Measurements from ENCODE around the gene CSNK1G1. TPM values are rescaled to one million over a fixed set of nuclear protein-coding genes. Genes with fewer than 3 reads are reported as not detected.
"Not testable (repeated sequence)": the region's sequence is repeated elsewhere in the genome, so short reads cannot be mapped to it uniquely, and the experiment has no call there.

The CSNK1G1 gene
- total RNA-seq, 1 experiment from 2014 or later = 19.6 TPM

DNA sequence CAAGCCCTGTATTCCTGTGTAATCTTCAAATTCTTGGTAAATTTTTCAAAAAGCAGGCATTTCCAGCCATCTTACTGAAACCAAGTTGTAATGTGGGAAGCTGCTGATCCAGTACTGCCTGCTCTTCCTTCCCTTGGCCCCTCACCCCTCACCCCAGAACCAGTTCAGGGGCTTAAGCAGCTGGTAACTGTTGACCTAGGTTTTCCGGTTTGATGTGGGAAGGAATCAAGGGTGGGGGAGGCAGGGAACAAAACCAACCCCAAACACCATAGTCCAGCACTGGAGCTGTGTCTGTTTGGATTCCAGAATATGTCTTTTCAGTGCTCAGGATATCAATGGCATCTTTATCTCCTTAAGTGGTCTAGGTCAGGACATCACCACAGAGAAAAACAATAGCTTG lies 233.5 kb downstream of the CSNK1G1 start:
- H2AFZ ChIP-seq = no peak overlapping the region
- no peak overlapping the region for H3K4me2 ChIP-seq
- H3K4me1 ChIP-seq (replicated peaks; ENCODE audit: insufficient read depth) = no peaks in the 10 kb centered on the region
- H3K36me3 ChIP-seq (ENCODE audit: low read depth) = no peaks in the 10 kb centered on the region; the same call in 1 of the 2 replicates
- no peaks in the 10 kb centered on the region for H3K79me2 ChIP-seq (ENCODE audit: low read depth)
- ChIA-PET CTCF (no interaction called here), POLR2A (ENCODE audit: unreplicated experiment) (no interaction called here)
- DNase-seq = no peak
- no peaks in the 10 kb centered on the region for H3K27me3 ChIP-seq (ENCODE audit: insufficient read depth, low read depth)
- no peaks in the 10 kb centered on the region for H3K9me2 ChIP-seq (ENCODE audit: insufficient read depth)
- BruUV-seq (replicated peaks) = no TSS peak
- intact Hi-C loops (cut with micrococcal nuclease; ENCODE audit: unreplicated experiment) = no loop called here
- no peaks in the 10 kb centered on the region for H4K20me1 ChIP-seq (ENCODE audit: insufficient read depth)
- no peak for TF ChIP-seq EZH2 (IDR thresholded peaks at IDR 0.05; ENCODE audit: low read depth)
- TF ChIP-seq, protein P1, sequence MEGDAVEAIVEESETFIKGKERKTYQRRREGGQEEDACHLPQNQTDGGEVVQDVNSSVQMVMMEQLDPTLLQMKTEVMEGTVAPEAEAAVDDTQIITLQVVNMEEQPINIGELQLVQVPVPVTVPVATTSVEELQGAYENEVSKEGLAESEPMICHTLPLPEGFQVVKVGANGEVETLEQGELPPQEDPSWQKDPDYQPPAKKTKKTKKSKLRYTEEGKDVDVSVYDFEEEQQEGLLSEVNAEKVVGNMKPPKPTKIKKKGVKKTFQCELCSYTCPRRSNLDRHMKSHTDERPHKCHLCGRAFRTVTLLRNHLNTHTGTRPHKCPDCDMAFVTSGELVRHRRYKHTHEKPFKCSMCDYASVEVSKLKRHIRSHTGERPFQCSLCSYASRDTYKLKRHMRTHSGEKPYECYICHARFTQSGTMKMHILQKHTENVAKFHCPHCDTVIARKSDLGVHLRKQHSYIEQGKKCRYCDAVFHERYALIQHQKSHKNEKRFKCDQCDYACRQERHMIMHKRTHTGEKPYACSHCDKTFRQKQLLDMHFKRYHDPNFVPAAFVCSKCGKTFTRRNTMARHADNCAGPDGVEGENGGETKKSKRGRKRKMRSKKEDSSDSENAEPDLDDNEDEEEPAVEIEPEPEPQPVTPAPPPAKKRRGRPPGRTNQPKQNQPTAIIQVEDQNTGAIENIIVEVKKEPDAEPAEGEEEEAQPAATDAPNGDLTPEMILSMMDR (conservative IDR thresholded peaks at IDR 0.05) = no peak
- H3K9me3 ChIP-seq (ENCODE audit: insufficient read depth, low read depth) = no peaks in the 10 kb centered on the region
- H3K4me3 ChIP-seq = no peak overlapping the region
- H3K27ac ChIP-seq = no peak overlapping the region
- no peaks in the 10 kb centered on the region for H3F3A ChIP-seq (ENCODE audit: insufficient read depth, low read depth)

DNA sequence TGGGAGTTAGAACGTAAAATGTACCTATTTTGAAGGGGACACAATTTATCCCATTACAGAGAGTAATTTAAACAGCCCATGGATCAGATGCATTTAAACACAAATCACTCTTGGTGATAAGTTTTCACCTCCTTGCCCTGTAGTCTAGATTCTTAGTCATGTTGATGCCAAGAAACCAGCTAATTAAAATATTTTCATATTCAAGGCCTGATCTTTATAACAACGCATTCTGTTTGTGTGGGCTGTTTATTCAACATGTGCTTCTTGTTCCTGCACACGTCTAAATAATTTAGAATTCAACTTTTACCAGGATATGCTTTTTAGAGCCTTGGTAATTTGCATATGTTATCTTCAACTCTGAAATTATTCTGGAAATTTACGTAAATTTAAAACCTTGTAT lies 234.4 kb downstream of the CSNK1G1 start:
- ChIA-PET CTCF (interaction anchor here (0.6 kb wide), 1 partner anchor 14 kb away, joined by 3 read pairs; no protein-coding TSS in a partner anchor), POLR2A (ENCODE audit: unreplicated experiment) (no interaction called here)
- Histone ChIP-seq H3F3A (ENCODE audit: insufficient read depth, low read depth) (no peaks in the 10 kb centered on the region), H3K79me2 (ENCODE audit: low read depth) (no peaks in the 10 kb centered on the region), H3K36me3 (ENCODE audit: low read depth) (no peaks in the 10 kb centered on the region; the same call in 1 of the 2 replicates), H3K4me1 (replicated peaks; ENCODE audit: insufficient read depth) (no peaks in the 10 kb centered on the region), H2AFZ (no peak overlapping the region), H3K9me3 (ENCODE audit: insufficient read depth, low read depth) (no peaks in the 10 kb centered on the region), H3K27ac (no peak overlapping the region), H3K27me3 (ENCODE audit: insufficient read depth, low read depth) (no peaks in the 10 kb centered on the region), H3K9me2 (ENCODE audit: insufficient read depth) (no peaks in the 10 kb centered on the region), H3K4me3 (no peak overlapping the region), H4K20me1 (ENCODE audit: insufficient read depth) (no peaks in the 10 kb centered on the region), H3K4me2 (no peak overlapping the region)
- TF ChIP-seq EZH2 (IDR thresholded peaks at IDR 0.05; ENCODE audit: low read depth) = no peak
- TF ChIP-seq, protein P1 (conservative IDR thresholded peaks at IDR 0.05) = no peak
- intact Hi-C loops (cut with micrococcal nuclease; ENCODE audit: unreplicated experiment) = no loop called here
- no peak for DNase-seq
- no TSS peak for BruUV-seq (replicated peaks)

DNA sequence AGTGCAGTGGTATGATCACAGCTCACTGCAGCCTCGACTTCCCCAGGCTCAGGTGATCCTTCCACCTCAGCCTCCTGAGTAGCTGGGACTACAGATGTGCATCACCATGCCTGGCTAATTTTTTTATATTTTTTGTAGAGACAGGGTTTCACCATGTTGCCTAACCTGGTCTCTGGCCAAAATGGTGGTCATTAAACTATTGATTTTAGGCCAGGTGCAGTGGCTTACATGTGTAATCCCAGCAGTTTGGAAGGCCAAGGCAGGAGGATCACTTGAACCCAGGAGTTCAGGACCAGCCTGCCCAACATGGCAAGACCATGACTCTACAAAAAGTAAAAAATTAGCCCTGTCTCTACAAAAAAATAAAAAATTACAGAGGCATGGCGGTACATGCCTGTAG lies 235.7 kb downstream of the CSNK1G1 start:
- H3K9me3 ChIP-seq (ENCODE audit: insufficient read depth, low read depth); intact Hi-C loops (cut with micrococcal nuclease; ENCODE audit: unreplicated experiment); H4K20me1 ChIP-seq (ENCODE audit: insufficient read depth); H2AFZ ChIP-seq; H3K79me2 ChIP-seq (ENCODE audit: low read depth); H3K27me3 ChIP-seq (ENCODE audit: insufficient read depth, low read depth); DNase-seq; H3F3A ChIP-seq (ENCODE audit: insufficient read depth, low read depth); H3K27ac ChIP-seq; CTCF ChIA-PET; H3K4me2 ChIP-seq; H3K9me2 ChIP-seq (ENCODE audit: insufficient read depth); BruUV-seq (replicated peaks); H3K36me3 ChIP-seq (ENCODE audit: low read depth); H3K4me1 ChIP-seq (replicated peaks; ENCODE audit: insufficient read depth); POLR2A ChIA-PET (ENCODE audit: unreplicated experiment); H3K4me3 ChIP-seq: not testable (repeated sequence)

DNA sequence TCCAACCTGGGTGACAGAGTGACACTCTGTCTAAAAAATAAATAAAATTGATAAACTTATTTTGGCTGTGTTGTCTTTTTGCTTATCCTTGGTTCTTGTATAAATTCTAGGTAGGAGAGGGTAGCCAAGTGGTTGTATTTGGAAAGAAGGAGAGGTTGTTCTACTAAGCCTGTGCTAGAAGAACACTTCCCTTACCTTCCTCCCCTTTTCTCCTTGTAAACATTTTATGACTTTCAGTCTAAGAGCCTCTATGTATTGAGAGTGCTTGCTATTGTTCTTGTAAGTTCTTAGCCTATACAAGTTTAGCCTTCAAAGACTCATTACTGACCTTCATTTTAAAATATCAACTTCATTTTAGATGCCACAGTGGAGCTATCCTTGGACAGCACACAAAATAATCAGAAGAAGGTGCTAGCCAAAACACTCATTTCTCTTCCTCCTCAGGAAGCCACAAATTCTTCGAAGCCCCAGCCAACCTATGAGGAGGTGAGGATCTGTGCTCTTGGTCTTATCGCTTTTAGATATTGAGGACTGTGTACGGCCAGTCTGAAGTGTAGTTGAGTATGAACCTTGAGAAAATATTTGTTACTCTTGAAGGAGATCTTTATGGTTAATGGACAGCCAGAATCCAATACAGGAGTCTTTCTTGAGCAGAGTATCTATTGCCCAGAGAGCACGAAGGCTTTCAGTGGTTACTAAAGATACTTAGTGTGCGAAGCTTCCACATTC lies 238.1 kb downstream of the CSNK1G1 start:
- Histone ChIP-seq H3K79me2 (ENCODE audit: low read depth) (no peaks in the 10 kb centered on the region), H3K9me3 (ENCODE audit: insufficient read depth, low read depth) (no peaks in the 10 kb centered on the region), H3F3A (ENCODE audit: insufficient read depth, low read depth) (no peaks in the 10 kb centered on the region), H3K27me3 (ENCODE audit: insufficient read depth, low read depth) (no peaks in the 10 kb centered on the region), H3K36me3 (ENCODE audit: low read depth) (no peaks in the 10 kb centered on the region; the same call in 1 of the 2 replicates), H3K27ac (no peak overlapping the region), H3K4me3 (no peak overlapping the region), H2AFZ (no peak overlapping the region), H3K4me2 (no peak overlapping the region), H3K9me2 (ENCODE audit: insufficient read depth) (no peaks in the 10 kb centered on the region), H3K4me1 (replicated peaks; ENCODE audit: insufficient read depth) (no peaks in the 10 kb centered on the region), H4K20me1 (ENCODE audit: insufficient read depth) (no peaks in the 10 kb centered on the region)
- no TSS peak for BruUV-seq (replicated peaks)
- ChIA-PET CTCF (interaction anchor here (1.0 kb wide), 1 partner anchor 35 kb away, joined by 3 read pairs; no protein-coding TSS in a partner anchor), POLR2A (ENCODE audit: unreplicated experiment) (no interaction called here)
- intact Hi-C loops (cut with micrococcal nuclease; ENCODE audit: unreplicated experiment) = no loop called here
- TF ChIP-seq, protein P1 (conservative IDR thresholded peaks at IDR 0.05) = no peak
- no peak for TF ChIP-seq EZH2 (IDR thresholded peaks at IDR 0.05; ENCODE audit: low read depth)
- no peak for DNase-seq
